Activated CD8-positive, alpha-beta memory T cell treated with anti-CD3 and anti-CD28 coated beads for 24 hours (primary cell): ENCODE results near the gene DVL1.

Source experiments
- DNase-seq: peaks from one replicate; pipeline ENCODE4 v3.0.0-alpha.2; 2020

DVL1 gene

DNA sequence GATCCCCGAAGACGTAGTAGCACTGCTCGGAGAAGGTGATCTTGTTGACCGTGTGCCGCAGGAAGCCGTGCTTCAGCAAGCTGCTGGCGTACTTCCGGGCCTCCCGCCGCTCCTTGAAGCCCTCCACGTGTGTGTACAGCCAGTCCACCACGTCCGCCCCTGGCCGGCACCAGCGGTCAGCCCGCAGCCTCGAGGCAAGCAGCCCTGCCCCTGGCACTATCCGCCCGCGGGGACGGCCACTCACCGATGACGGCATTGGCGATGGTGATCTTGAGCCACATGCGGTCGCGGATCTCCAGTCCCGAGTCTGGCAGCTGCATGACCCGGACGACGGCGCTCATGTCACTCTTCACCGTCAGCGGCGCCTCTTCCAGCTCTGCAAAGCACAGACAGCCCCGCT lies 10.9 kb downstream of the DVL1 start:
- DNase-seq: no peak

DNA sequence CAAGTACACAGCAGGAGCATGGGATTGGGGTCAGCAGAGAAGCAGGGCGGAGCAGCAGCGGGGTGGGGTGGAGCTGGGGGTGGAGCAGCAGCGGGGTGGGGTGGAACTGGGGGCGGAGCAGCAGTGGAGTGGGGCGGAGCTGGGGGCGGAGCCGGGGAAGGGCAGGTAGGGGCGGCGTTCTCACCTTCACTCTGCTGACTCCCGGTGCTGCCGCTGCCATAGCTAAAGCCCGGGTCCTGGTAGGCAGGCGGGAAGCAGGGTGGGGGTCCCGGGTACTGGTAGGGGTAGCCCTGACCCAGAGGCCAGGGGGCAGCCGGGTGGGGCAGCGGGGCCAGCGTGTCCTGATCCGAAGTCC lies 11.4 kb downstream of the DVL1 start:
- peak; percentile 73 for DNase-seq

DNA sequence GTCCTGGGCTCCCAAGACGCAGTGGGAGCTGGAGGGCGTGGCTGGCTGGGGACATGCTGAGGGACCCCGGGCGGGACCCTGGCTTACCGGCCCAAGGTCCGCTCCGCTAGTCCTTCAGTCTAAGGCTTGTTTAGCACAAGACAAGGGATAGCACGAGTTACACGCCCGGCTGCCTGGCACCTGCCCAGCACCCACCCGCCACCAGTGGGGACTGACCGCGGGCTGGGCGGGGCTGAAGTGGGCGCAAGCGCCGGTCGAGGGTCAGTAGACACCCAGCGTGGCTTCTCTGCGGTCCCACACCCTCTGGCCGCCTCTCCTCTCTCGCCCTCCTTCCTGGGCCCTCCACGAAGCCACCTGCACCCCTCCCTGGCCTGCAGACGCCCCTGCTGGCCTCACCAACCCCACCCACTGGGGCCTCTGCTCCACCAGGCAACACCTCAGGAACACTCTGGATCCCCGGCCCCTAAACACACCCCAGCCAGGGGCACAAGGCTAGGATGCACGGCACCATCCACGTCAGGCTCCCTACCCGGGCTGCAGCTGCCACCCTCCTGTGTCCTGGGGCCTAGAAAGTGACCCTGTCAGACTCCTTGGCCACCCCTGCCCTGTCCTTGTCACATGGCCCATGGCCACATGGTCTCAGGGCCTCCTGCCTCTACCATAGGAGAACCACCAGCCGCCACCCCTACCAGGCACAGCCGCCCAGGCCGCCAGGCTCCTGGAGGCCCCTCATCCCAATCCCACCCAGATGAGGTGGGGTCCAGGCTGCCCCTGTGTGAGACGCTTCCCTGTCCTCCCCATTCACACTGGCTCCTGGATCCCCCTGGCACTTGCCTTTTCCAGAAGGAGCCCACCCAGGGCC lies 12.1 kb downstream of the DVL1 start:
- no peak for DNase-seq

DNA sequence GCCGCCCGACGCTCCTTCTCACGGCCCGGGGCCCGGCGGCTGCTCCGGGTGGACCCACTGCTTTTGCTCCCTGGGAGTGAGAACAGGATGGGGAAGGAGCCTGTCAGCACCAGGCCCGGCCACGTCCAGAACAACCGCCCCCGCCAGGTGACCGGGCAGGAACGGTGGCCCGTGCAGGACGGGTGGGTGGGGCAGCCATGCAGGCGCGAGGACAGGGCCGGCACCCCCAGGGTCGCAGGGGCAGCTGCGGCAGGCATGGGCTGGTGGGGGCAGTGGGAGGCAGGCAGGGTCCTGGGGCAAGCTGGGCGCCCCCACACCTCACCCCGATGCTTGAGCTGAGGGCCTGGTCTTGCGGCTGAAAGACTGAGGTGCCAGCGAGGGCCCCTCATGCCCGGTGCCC lies 12.8 kb downstream of the DVL1 start:
- no peak for DNase-seq

DNA sequence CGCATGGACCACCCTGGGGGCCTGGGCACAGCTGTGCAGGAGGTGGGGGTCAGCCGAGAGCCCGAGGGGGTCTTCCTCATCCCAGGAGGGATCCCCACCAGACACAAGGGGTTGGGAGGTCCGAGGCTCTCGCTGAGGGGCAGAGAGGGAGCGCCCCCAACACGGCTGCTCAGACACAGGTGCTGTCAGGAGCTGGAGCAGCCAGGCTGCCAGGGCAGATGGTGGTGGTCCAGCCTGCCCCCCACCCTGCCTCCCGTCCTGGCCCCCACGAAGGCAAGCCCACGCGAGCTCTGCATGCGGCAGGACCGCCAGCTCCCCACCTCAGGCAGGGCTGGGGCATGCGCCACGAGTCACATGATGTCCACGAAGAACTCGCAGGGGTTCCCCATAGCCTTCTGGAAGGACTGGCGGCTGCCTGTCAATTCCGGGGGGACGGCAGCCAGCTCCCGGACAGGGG lies 13.4 kb downstream of the DVL1 start:
- DNase-seq: no peak

DNA sequence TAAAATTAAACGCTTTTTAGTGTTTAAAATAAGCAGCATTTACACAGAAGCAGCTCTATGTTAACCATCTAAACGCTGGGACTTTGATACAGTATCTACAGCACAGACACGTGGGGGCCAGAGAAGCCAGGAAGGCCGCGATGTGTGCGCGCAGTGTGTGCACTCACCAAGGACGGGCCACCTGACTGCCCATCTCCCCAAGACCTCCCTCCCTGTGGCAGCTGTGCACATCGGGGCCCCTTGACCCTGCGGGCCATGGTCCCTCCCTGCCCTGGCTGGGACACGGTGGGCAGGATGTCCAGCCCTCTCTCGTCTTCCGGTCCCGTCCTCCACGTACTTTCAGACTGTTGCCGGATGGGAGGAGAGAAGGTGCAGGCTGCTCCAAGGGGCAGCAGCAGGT lies 13.9 kb downstream of the DVL1 start:
- no peak for DNase-seq

DNA sequence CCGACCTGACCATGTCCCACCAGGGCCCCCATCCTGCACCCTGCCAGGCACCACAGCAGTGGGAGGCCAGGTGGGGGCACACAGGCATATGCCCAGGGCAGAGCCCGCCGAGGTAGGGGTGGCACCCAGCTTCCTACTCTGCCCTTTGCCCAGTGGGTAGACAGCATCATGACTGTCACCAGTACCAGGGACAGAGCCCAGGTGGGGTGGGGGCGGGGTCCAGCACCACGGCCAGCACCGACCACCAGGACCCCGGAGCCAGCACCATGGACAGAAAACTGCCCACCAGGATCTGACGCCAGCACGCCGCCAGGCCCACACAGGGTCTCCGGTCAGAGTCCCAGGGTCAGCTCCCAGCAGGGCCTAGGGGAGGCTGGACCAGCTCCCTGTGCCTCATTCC lies 14.4 kb downstream of the DVL1 start:
- no peak for DNase-seq

DNA sequence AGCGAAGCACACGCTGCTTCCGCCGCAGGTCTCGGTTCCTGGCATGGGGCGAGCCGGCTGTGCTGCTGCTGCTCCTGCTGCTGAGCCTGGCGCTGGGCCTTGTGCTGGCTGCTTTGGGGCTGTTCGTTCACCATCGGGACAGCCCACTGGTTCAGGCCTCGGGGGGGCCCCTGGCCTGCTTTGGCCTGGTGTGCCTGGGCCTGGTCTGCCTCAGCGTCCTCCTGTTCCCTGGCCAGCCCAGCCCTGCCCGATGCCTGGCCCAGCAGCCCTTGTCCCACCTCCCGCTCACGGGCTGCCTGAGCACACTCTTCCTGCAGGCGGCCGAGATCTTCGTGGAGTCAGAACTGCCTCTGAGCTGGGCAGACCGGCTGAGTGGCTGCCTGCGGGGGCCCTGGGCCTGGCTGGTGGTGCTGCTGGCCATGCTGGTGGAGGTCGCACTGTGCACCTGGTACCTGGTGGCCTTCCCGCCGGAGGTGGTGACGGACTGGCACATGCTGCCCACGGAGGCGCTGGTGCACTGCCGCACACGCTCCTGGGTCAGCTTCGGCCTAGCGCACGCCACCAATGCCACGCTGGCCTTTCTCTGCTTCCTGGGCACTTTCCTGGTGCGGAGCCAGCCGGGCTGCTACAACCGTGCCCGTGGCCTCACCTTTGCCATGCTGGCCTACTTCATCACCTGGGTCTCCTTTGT lies 15.5 kb downstream of the DVL1 start:
- DNase-seq: no peak

DNA sequence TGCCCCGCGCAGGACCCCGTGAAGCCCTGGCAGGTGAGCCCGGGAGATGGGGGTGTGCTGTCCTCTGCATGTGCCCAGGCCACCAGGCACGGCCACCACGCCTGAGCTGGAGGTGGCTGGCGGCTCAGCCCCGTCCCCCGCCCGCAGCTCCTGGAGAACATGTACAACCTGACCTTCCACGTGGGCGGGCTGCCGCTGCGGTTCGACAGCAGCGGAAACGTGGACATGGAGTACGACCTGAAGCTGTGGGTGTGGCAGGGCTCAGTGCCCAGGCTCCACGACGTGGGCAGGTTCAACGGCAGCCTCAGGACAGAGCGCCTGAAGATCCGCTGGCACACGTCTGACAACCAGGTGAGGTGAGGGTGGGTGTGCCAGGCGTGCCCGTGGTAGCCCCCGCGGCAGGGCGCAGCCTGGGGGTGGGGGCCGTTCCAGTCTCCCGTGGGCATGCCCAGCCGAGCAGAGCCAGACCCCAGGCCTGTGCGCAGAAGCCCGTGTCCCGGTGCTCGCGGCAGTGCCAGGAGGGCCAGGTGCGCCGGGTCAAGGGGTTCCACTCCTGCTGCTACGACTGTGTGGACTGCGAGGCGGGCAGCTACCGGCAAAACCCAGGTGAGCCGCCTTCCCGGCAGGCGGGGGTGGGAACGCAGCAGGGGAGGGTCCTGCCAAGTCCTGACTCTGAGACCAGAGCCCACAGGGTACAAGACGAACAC lies 16.3 kb downstream of the DVL1 start:
- DNase-seq: no peak

DNA sequence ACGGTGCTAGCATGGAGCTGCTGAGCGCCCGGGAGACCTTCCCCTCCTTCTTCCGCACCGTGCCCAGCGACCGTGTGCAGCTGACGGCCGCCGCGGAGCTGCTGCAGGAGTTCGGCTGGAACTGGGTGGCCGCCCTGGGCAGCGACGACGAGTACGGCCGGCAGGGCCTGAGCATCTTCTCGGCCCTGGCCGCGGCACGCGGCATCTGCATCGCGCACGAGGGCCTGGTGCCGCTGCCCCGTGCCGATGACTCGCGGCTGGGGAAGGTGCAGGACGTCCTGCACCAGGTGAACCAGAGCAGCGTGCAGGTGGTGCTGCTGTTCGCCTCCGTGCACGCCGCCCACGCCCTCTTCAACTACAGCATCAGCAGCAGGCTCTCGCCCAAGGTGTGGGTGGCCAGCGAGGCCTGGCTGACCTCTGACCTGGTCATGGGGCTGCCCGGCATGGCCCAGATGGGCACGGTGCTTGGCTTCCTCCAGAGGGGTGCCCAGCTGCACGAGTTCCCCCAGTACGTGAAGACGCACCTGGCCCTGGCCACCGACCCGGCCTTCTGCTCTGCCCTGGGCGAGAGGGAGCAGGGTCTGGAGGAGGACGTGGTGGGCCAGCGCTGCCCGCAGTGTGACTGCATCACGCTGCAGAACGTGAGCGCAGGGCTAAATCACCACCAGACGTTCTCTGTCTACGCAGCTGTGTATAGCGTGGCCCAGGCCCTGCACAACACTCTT lies 17.0 kb downstream of the DVL1 start:
- DNase-seq: no peak

DNA sequence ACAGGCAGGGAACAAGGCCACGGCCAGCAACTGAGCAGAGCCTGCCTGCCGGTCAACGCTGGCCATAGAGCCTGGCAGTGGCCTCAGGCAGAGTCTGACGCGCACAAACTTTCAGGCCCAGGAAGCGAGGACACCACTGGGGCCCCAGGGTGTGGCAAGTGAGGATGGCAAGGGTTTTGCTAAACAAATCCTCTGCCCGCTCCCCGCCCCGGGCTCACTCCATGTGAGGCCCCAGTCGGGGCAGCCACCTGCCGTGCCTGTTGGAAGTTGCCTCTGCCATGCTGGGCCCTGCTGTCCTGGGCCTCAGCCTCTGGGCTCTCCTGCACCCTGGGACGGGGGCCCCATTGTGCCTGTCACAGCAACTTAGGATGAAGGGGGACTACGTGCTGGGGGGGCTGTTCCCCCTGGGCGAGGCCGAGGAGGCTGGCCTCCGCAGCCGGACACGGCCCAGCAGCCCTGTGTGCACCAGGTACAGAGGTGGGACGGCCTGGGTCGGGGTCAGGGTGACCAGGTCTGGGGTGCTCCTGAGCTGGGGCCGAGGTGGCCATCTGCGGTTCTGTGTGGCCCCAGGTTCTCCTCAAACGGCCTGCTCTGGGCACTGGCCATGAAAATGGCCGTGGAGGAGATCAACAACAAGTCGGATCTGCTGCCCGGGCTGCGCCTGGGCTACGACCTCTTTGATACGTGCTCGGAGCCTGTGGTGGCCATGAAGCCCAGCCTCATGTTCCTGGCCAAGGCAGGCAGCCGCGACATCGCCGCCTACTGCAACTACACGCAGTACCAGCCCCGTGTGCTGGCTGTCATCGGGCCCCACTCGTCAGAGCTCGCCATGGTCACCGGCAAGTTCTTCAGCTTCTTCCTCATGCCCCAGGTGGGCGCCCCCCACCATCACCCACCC lies 17.9 kb downstream of the DVL1 start, which contains the start of gene TAS1R3:
TAS1R3 (plus strand) TSS at position 213 of the 898 bp plus-strand sequence; CDS start at position 279, 66 bp downstream.
- no peak for DNase-seq

DNA sequence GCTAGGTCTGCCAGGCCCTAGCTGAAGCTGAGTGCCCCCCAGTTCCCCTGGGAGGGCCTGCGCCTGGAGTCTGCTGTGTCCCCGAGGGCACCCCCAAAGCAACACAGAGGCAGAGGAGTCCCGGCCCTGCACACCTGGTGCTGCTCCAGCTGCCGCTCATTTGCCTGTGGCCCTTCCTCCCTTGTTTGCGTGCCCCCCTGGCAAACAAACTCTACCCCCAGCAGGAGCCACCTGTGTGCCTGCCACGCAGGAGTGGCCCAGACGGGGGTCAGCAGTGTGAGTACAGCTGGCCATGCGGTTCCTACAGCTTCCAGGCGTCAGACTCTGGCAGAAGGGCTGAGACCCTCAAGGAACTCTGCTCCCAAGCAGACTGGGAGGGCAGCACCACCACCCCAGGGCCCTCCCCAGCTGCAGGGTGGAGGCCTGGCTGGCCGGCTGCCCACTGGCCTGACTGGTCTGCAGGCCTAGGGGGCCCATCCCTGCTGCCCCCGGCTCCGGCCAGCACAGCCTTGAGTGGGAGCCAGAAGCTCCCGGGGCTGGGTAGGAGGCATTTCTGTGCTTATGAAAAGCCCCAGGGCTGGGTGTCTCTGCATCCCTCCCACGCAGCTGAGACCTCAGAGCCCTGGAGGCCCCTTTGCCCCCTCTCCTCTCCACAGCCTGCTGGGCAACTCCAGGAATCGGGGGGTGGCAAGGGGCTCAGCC lies 18.7 kb downstream of the DVL1 start:
- no peak for DNase-seq

DNA sequence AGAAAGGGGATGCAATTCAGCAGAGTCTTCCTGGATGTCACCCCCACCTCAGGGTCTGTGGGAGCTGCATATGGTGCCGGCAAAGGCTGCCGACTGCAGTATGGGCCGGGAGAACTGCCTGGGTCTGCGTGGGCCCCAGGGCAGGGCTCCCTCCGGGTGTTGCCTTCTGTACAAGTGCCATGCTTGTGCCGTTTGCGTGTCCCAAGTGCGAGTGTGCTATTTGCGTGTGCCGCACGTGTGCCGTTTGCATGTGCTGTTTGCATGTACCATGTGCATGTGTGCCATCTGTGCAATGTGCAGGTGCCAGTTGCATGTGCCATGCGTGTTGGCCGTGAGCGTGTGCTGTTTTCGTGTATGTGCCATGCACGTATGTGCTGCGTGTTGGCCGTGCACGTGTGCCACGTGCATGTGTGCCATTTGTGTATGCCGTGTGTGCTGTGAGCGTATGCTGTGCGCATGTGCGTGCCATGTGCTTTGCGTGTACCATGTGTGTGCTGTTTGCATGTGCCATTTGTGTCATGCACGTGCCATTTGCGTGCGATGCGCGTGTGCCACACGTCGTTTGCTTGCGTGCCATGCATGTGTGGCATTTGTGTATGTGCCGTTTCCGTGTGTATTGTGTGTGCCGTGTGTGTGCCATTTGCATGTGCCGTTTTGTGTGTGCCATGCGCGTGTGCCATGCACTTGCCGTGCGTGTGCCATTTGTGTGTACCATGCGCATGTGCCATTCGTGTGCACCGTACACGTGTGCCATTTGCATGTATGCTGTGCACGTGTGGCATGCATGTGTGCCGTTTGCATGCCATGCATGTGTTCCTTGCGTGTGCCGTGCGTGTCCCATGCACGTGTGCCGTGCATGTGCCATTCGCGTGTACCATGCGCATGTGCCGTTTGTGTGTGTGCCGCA lies 19.7 kb downstream of the DVL1 start:
- no peak for DNase-seq

DNA sequence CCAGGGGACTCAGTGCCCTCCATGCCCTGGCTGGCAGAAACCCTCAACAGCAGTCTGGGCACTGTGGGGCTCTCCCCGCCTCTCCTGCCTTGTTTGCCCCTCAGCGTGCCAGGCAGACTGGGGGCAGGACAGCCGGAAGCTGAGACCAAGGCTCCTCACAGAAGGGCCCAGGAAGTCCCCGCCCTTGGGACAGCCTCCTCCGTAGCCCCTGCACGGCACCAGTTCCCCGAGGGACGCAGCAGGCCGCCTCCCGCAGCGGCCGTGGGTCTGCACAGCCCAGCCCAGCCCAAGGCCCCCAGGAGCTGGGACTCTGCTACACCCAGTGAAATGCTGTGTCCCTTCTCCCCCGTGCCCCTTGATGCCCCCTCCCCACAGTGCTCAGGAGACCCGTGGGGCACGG lies 21.0 kb downstream of the DVL1 start:
- no peak for DNase-seq

DNA sequence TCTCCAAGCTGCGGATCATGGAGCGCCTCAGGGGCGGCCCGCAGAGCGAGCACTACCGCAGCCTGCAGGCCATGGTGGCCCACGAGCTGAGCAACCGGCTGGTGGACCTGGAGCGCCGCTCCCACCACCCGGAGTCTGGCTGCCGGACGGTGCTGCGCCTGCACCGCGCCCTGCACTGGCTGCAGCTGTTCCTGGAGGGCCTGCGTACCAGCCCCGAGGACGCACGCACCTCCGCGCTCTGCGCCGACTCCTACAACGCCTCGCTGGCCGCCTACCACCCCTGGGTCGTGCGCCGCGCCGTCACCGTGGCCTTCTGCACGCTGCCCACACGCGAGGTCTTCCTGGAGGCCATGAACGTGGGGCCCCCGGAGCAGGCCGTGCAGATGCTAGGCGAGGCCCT lies 21.9 kb downstream of the DVL1 start:
- DNase-seq: no peak

DNA sequence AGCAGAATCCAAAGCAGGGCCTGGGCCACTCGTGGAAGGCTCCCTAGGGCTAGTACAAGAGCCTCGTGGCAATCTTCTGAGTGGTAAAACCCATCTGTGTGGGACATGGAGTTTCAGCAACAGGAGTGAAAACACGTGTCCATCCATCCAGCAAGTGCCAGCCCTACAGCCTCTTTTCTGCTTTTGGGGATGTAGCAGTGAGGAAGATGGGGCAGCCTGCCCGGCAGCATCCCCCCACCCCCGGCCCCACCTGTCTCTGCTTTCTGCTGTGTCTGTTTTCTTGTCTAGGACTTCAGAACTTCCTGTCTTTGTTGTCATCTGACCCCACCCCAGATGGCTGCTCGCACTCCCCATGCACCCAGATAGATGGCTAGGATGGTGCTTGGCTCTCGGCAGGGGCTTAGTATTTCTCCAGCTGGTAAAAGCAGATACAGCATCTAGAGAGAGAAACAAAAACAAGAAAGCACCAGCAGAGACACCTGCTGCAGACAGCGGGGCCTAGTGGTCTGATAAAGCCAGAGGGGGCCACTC lies 23.1 kb downstream of the DVL1 start:
- no peak for DNase-seq

DNA sequence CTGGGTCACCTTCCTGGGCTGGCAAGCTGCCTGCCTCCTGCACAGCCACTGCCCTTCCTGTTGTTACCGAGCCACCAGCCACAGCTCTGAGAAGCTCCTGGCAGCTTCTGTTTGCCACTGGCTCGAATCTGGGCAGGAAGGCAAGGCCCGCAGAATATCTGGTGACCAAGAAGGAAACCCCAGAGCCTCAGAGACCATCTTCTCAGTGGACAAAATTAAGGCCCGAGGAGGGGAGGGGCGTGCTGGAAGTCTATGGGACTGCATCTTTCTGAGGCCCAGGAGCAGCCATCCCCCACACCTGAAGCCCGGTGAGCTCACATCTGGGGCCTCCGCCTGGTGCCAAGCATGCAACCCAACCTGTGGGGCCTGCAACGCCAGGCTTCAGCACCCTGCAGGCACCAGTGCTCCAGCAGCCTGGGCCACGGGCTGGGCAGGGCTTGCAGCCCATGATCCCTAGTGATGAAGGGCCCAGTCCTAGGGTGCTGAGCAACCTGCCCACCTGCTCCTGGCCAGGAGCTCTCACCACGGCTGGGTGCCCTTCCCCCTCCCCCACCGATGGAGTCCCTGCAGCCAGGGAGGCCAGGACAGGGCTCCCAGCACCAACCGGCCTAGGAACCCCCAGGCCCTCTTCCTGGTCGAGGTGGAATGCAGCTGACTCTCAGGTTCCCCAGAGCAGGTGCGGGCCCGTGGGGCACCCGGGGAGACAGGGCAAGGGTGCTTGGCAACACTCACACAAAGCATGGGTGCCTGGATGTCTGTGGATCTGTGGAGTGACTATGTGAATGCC lies 23.7 kb downstream of the DVL1 start:
- no peak for DNase-seq

DNA sequence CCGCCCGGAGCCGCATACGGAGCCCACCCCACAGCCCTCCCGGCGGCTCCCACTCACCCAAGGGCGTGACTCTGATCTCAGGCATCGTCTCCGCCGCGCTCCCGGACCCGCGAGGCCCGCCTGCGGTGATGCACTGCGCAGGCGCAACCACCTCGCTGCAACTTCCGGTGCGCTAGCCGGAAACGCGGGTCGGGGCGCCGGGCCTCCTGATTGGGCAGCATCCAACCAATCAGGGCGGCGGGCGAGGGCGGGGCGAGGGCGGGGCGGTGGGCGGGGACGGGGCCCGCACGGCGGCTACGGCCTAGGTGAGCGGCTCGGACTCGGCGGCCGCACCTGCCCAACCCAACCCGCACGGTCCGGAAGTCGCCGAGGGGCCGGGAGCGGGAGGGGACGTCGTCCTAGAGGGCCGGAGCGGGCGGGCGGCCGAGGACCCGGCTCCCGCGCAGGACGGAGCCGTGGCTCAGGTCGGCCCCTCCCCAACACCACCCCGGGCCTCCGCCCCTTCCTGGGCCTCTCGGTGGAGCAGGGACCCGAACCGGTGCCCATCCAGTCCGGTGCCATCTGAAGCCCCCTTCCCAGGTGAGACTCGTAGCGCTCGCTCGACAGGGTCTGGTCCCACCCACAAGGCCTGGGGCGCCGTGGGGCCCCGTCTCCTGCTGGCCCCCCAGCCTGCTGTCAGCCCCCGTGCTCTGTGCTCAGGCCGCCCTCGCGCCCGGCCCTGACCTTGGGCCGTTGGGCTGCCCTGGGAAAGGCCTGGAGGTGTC lies 24.5 kb downstream of the DVL1 start, which contains the start of the genes CPTP and INTS11:
CPTP (plus strand) TSS at position 279 of the 764 bp plus-strand sequence. CDS start 2,109 bp downstream, outside the sequence.
INTS11 (minus strand) TSS at position 137 of the 764 bp plus-strand sequence; CDS start at position 85, 52 bp downstream.
- peak; percentile 98 for DNase-seq
